Measurements from ENCODE around the gene CAPN5.

The CAPN5 gene

GRCh38 chr11:77062924-77063323 is 3.8 kb upstream of the CAPN5 start:
- no peak for FAIRE-seq
- DNase-seq (ENCODE audit: extremely low spot score, insufficient read length, low read depth): no peak

- DNase-seq (ENCODE audit: extremely low spot score, insufficient read length, low read depth) (no peak), FAIRE-seq (no peak)
These were observed 3.4 kb upstream of the CAPN5 start for GRCh38 chr11:77063407-77063806.

- DNase-seq (ENCODE audit: extremely low spot score, insufficient read length, low read depth): no peak
These were observed 2.9 kb upstream of the CAPN5 start for GRCh38 chr11:77063861-77064260.

GRCh38 chr11:77064648-77065217 is 2.0 kb upstream of the CAPN5 start:
- FAIRE-seq (no peak), DNase-seq (ENCODE audit: extremely low spot score, insufficient read length, low read depth) (no peak)

More at GRCh38 chr11:77063861-77064260, 2.9 kb upstream of the CAPN5 start:
- no peak for FAIRE-seq

GRCh38 chr11:77065878-77066228 is 918 bp upstream of the CAPN5 start:
- DNase-seq (ENCODE audit: extremely low spot score, insufficient read length, low read depth): no peak
- no peak for FAIRE-seq

- FAIRE-seq (no peak), DNase-seq (ENCODE audit: extremely low spot score, insufficient read length, low read depth) (no peak)
These were observed 1.2 kb downstream of the CAPN5 start for GRCh38 chr11:77067861-77068443.

GRCh38 chr11:77068457-77069335 is 1.9 kb downstream of the CAPN5 start:
- FAIRE-seq: no peak
- DNase-seq (ENCODE audit: extremely low spot score, insufficient read length, low read depth): no peak

- DNase-seq (ENCODE audit: extremely low spot score, insufficient read length, low read depth) (no peak), FAIRE-seq (no peak)
These were observed 2.7 kb downstream of the CAPN5 start for GRCh38 chr11:77069336-77069968.

- DNase-seq (ENCODE audit: extremely low spot score, insufficient read length, low read depth) (no peak), FAIRE-seq (no peak)
These were observed 3.3 kb downstream of the CAPN5 start for GRCh38 chr11:77069969-77070582.

- DNase-seq (ENCODE audit: extremely low spot score, insufficient read length, low read depth) (no peak), FAIRE-seq (no peak)
These were observed 4.3 kb downstream of the CAPN5 start for GRCh38 chr11:77071077-77071476.

GRCh38 chr11:77071671-77072605 is 5.2 kb downstream of the CAPN5 start:
- DNase-seq (ENCODE audit: extremely low spot score, insufficient read length, low read depth) (no peak), FAIRE-seq (no peak)

GRCh38 chr11:77072851-77073327 is 6.1 kb downstream of the CAPN5 start:
- no peak for FAIRE-seq
- no peak for DNase-seq (ENCODE audit: extremely low spot score, insufficient read length, low read depth)

- DNase-seq (ENCODE audit: extremely low spot score, insufficient read length, low read depth) (no peak), FAIRE-seq (no peak)
These were observed 6.7 kb downstream of the CAPN5 start for GRCh38 chr11:77073328-77074001.

- DNase-seq (ENCODE audit: extremely low spot score, insufficient read length, low read depth) (no peak), FAIRE-seq (no peak)
These were observed 7.4 kb downstream of the CAPN5 start for GRCh38 chr11:77074205-77074604.

- DNase-seq (ENCODE audit: extremely low spot score, insufficient read length, low read depth) (no peak), FAIRE-seq (no peak)
These were observed 8.0 kb downstream of the CAPN5 start for GRCh38 chr11:77074626-77075221.

GRCh38 chr11:77075425-77075905 is 8.7 kb downstream of the CAPN5 start:
- DNase-seq (ENCODE audit: extremely low spot score, insufficient read length, low read depth): no peak

GRCh38 chr11:77079666-77080065 is 12.9 kb downstream of the CAPN5 start:
- peak; percentile 75 for FAIRE-seq

More at GRCh38 chr11:77075425-77075905, 8.7 kb downstream of the CAPN5 start:
- FAIRE-seq: no peak

GRCh38 chr11:77080643-77081210 is 14.0 kb downstream of the CAPN5 start:
- no peak for DNase-seq (ENCODE audit: extremely low spot score, insufficient read length, low read depth)
- FAIRE-seq: no peak

More at GRCh38 chr11:77079666-77080065, 12.9 kb downstream of the CAPN5 start:
- no peak for DNase-seq (ENCODE audit: extremely low spot score, insufficient read length, low read depth)
